MM.1S (cell line): ENCODE results near the gene LSM14B.

Experiments used
- DNase-seq: peaks from one replicate; pipeline ENCODE4 v3.0.0-alpha.2; 2015
- H2AFZ ChIP-seq: fragments of 300-600 bp; sonication (generic); 2 replicates; pipeline ENCODE4 v1.6.0; 2016; ENCODE audit warnings: antibody characterized with exemption, low read length
- H3F3A ChIP-seq: fragments of 300-600 bp; sonication (generic); 2 replicates; pipeline ENCODE4 v1.6.1; 2016; ENCODE audit warnings: mild to moderate bottlenecking, antibody characterized with exemption, low read length, moderate library complexity, mixed read lengths; ENCODE audit not compliant: insufficient read depth
- H3K27ac ChIP-seq: fragments of 300-600 bp; sonication (generic); 2 replicates; pipeline ENCODE4 v1.5.1; 2016; ENCODE audit warnings: mild to moderate bottlenecking, low read length
- H3K27me3 ChIP-seq: fragments of 300-600 bp; sonication (generic); replicated peaks from 2 replicates; pipeline ENCODE4 v1.6.0; 2016; ENCODE audit warnings: low read length; ENCODE audit not compliant: insufficient read depth
- H3K36me3 ChIP-seq: fragments of 300-600 bp; sonication (generic); replicated peaks from 2 replicates; pipeline ENCODE4 v1.6.1; 2016; ENCODE audit warnings: mild to moderate bottlenecking, low read length, mixed read lengths; ENCODE audit not compliant: insufficient read depth
- H3K4me1 ChIP-seq: fragments of 300-600 bp; sonication (generic); 2 replicates; pipeline ENCODE4 v1.6.1; 2016; ENCODE audit warnings: low read length, mixed read lengths
- H3K4me2 ChIP-seq: fragments of 300-600 bp; sonication (generic); 2 replicates; pipeline ENCODE4 v1.6.0; 2016; ENCODE audit warnings: low read depth, low read length
- H3K4me3 ChIP-seq: fragments of 300-600 bp; sonication (generic); 2 replicates; pipeline ENCODE4 v1.5.1; 2016; ENCODE audit warnings: low read length, mixed read lengths
- H3K79me2 ChIP-seq: fragments of 300-600 bp; sonication (generic); 2 replicates; pipeline ENCODE4 v1.6.1; 2016; ENCODE audit warnings: mixed run types, low read length, mixed read lengths
- H3K9ac ChIP-seq: fragments of 300-600 bp; sonication (generic); 2 replicates; pipeline ENCODE4 v1.6.1; 2016; ENCODE audit warnings: low read length, mixed read lengths
- H3K9me2 ChIP-seq: fragments of 300-600 bp; sonication (generic); replicated peaks from 2 replicates; pipeline ENCODE4 v1.6.1; 2016; ENCODE audit warnings: mild to moderate bottlenecking, low read length, mixed read lengths; ENCODE audit not compliant: insufficient read depth
- H3K9me3 ChIP-seq: fragments of 300-600 bp; sonication (generic); replicated peaks from 2 replicates; pipeline ENCODE4 v1.6.1; 2016; ENCODE audit warnings: mild to moderate bottlenecking, low read length, mixed read lengths; ENCODE audit not compliant: insufficient read depth
- H4K20me1 ChIP-seq: fragments of 300-600 bp; sonication (generic); 2 replicates; pipeline ENCODE4 v1.6.1; 2016; ENCODE audit warnings: mild to moderate bottlenecking, low read length, moderate library complexity, mixed read lengths; ENCODE audit not compliant: insufficient read depth
- CTCF ChIP-seq: fragments of 300-600 bp; sonication (generic); IDR thresholded peaks from 2 replicates; pipeline ENCODE4 v1.5.1; 2016; ENCODE audit warnings: antibody characterized with exemption, low read length, mixed read lengths
- EZH2 ChIP-seq: fragments of 300-600 bp; sonication (generic); optimal IDR thresholded peaks from 2 replicates; pipeline ENCODE3; 2017; ENCODE audit warnings: low read depth, mild to moderate bottlenecking, antibody characterized with exemption, low read length, mixed read lengths
- EZH2phosphoT487 ChIP-seq: fragments of 300-600 bp; sonication (generic); IDR thresholded peaks from 2 replicates; pipeline ENCODE4 v1.6.1; 2018; ENCODE audit warnings: antibody characterized with exemption, low read length

LSM14B gene

GRCh38 chr20:62171245-62171644 lies 49.0 kb downstream of the LSM14B start:
- Histone ChIP-seq H3K9ac (no peak overlapping the region), H3F3A (no peaks in the 10 kb centered on the region), H3K4me3 (no peak overlapping the region), H3K27me3 (no peaks in the 10 kb centered on the region), H3K4me2 (no peak overlapping the region), H3K27ac (no peak overlapping the region), H3K9me3 (no peaks in the 10 kb centered on the region), H3K79me2 (no peaks in the 10 kb centered on the region), H3K9me2 (no peaks in the 10 kb centered on the region), H3K4me1 (no peaks in the 10 kb centered on the region), H4K20me1 (no peaks in the 10 kb centered on the region), H2AFZ (no peak overlapping the region), H3K36me3 (no peaks in the 10 kb centered on the region)
- TF ChIP-seq EZH2phosphoT487 (no peak), CTCF (no peak), EZH2 (no peak)
- DNase-seq = no peak

- no peaks in the 10 kb centered on the region for H3K9me2 ChIP-seq
Measured at GRCh38 chr20:62172666-62173065, 50.4 kb downstream of the LSM14B start.

GRCh38 chr20:62174021-62174804 lies 51.9 kb downstream of the LSM14B start:
- DNase-seq = no peak
- no peaks in the 10 kb centered on the region for H3K9me3 ChIP-seq
- H2AFZ ChIP-seq = no peak overlapping the region
- H3K4me2 ChIP-seq = no peak overlapping the region
- H3F3A ChIP-seq = no peaks in the 10 kb centered on the region
- no peaks in the 10 kb centered on the region for H3K27me3 ChIP-seq
- no peaks in the 10 kb centered on the region for H3K4me1 ChIP-seq
- no peaks in the 10 kb centered on the region for H3K9me2 ChIP-seq
- H3K9ac ChIP-seq = no peak overlapping the region
- no peaks in the 10 kb centered on the region for H3K79me2 ChIP-seq
- no peak for TF ChIP-seq CTCF
- no peak for TF ChIP-seq EZH2
- TF ChIP-seq EZH2phosphoT487 = no peak
- no peaks in the 10 kb centered on the region for H3K36me3 ChIP-seq
- no peaks in the 10 kb centered on the region for H4K20me1 ChIP-seq
- H3K27ac ChIP-seq = no peak overlapping the region
- H3K4me3 ChIP-seq = no peak overlapping the region

More at GRCh38 chr20:62172666-62173065, 50.4 kb downstream of the LSM14B start:
- no peaks in the 10 kb centered on the region for H3K27me3 ChIP-seq
- no peak overlapping the region for H3K4me3 ChIP-seq
- H3K4me1 ChIP-seq = no peaks in the 10 kb centered on the region
- TF ChIP-seq EZH2phosphoT487 (no peak), EZH2 (no peak)
- no peak overlapping the region for H3K27ac ChIP-seq
- H3K4me2 ChIP-seq = no peak overlapping the region
- H3K9ac ChIP-seq = no peak overlapping the region
- H4K20me1 ChIP-seq = no peaks in the 10 kb centered on the region
- H3K9me3 ChIP-seq = no peaks in the 10 kb centered on the region
- no peaks in the 10 kb centered on the region for H3K36me3 ChIP-seq
- no peaks in the 10 kb centered on the region for H3F3A ChIP-seq
- no peak for DNase-seq
- H3K79me2 ChIP-seq = no peaks in the 10 kb centered on the region
- H2AFZ ChIP-seq = no peak overlapping the region
